Measurements from ENCODE around the gene REV3L. TPM values are rescaled to one million over a fixed set of nuclear protein-coding genes. Genes with fewer than 3 reads are reported as not detected.

REV3L gene
- total RNA-seq, 4 donors from 2014 or later = 40.7 to 84.1 (median 52.6) TPM

DNA sequence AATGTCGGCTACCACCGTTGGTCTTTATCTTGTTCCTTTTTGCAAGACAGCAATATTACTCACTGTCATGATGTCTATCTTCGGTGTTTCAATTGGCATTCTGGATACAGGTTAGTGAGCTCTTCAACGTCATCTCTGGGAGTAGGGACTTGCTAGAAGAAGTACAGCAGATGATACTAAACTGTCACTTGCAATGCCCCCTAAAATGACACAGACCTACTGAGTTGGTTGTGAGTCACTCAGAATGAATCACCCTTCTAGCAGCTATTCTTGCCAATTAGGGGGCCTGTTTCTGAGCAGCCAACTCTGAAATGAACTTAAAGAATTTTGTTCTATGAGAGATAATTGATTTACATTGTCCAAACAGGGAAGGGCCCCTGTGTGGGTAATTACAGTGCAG lies 219.2 kb downstream of the REV3L start:
- Histone ChIP-seq H3K27ac (no peak overlapping the region), H3K27me3 (no peaks in the 10 kb centered on the region), H3K4me3 (no peak overlapping the region), H3K9me3 (no peaks in the 10 kb centered on the region), H3K4me1 (peaks cover 0 to 38% (median 8%) of the 10 kb centered on the region in 3 donors), H3K36me3 (peaks cover 0 to 39% of the 10 kb centered on the region in 2 donors)
- WGBS, 2 donors (ENCODE audit: low coverage in 1 of 2) = 61 to 75% methylated on average over 4 of the region's 4 CpGs
- no peak for TF ChIP-seq CTCF (IDR thresholded peaks at IDR 0.05)
- TF ChIP-seq EP300 (IDR thresholded peaks at IDR 0.05) = no peak
- no peak for TF ChIP-seq POLR2AphosphoS5 (IDR thresholded peaks at IDR 0.05)
- no peak for TF ChIP-seq POLR2A (IDR thresholded peaks at IDR 0.05)
- no peak for ATAC-seq

GRCh38 chr6:111260570-111261298 lies 222.3 kb downstream of the REV3L start:
- Histone ChIP-seq H3K9me3 (no peaks in the 10 kb centered on the region), H3K4me3 (peak overlapping the region in 1 of 2 donors; percentile 87), H3K27ac (no peak overlapping the region), H3K27me3 (no peaks in the 10 kb centered on the region), H3K36me3 (peaks cover 0 to 19% of the 10 kb centered on the region in 2 donors), H3K4me1 (peaks cover 0 to 32% (median 8%) of the 10 kb centered on the region in 3 donors)
- 88 to 93% methylated on average over 5 to 9 of the region's 12 CpGs for WGBS, 2 donors (ENCODE audit: low coverage in 1 of 2)
- TF ChIP-seq CTCF (IDR thresholded peaks at IDR 0.05) (no peak), EP300 (IDR thresholded peaks at IDR 0.05) (no peak), POLR2A (IDR thresholded peaks at IDR 0.05) (no peak), POLR2AphosphoS5 (IDR thresholded peaks at IDR 0.05) (no peak)
- no peak for ATAC-seq

DNA sequence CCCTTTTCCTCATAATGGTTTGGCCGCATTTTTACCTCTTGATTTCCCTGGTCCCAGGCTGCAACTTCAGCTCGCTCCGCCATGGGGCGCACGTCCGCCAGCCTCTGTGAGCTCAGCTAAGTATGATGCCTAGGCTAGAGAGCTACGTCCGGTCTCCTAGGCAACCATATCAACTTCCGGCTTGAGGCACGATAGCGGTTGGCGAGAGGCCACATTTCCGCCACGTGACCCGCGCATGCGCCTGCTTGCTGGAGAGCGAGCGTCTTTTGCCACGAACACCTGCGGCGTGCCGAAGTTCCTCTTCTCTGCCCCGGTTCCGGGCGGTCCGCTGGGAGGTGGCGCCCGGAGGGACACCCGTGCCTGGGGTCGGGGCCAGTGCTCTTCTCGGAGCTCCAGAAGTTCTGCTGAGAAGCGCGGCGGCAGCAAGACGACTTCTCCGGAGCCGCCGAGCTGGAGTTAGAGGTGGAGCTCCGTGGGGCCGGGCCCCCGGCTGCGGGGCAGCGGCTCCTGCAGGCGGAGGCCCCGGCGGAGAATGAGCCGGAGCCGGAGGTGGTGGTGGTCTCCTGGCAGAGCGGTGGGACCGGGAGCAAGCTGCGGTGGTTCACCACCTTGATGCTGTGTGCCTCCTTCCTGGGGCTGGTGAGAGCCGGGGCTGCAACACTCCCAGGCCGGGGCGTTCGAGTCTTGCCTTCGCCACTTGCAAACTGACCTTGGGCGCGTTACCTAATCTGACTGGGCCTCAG lies 223.8 kb downstream of the REV3L start:
- peak overlapping the region; percentile 57 to 87 for H3K4me3 ChIP-seq
- TF ChIP-seq CTCF (IDR thresholded peaks at IDR 0.05) = peak; percentile 88 to 99 (median 95)
- peak; percentile 65 to 69 for TF ChIP-seq POLR2A (IDR thresholded peaks at IDR 0.05)
- TF ChIP-seq EP300 (IDR thresholded peaks at IDR 0.05) = no peak
- TF ChIP-seq POLR2AphosphoS5 (IDR thresholded peaks at IDR 0.05) = peak; percentile 85
- H3K27me3 ChIP-seq = peaks cover 8% of the 10 kb centered on the region
- peaks cover 0 to 6% of the 10 kb centered on the region in 2 donors for H3K36me3 ChIP-seq
- 1% methylated on average over 14 to 15 of the region's 59 CpGs for WGBS, 2 donors (ENCODE audit: low coverage in 1 of 2)
- ATAC-seq = peak; percentile 99
- peaks cover 0 to 32% (median 8%) of the 10 kb centered on the region in 3 donors for H3K4me1 ChIP-seq
- H3K9me3 ChIP-seq = no peaks in the 10 kb centered on the region
- peak overlapping the region; percentile 39 to 93 (median 90) for H3K27ac ChIP-seq

- Histone ChIP-seq H3K27ac (peak overlapping the region in 3 of 4 donors; percentile 90 to 93 (median 90)), H3K4me1 (peaks cover 0 to 32% (median 8%) of the 10 kb centered on the region in 3 donors), H3K9me3 (no peaks in the 10 kb centered on the region), H3K27me3 (peaks cover 14% of the 10 kb centered on the region), H3K36me3 (no peaks in the 10 kb centered on the region), H3K4me3 (peak overlapping the region; percentile 11 to 87)
- TF ChIP-seq POLR2AphosphoS5 (IDR thresholded peaks at IDR 0.05) (no peak), EP300 (IDR thresholded peaks at IDR 0.05) (no peak), CTCF (IDR thresholded peaks at IDR 0.05) (no peak), POLR2A (IDR thresholded peaks at IDR 0.05) (no peak)
- ATAC-seq = no peak
- 10 to 18% methylated on average over 18 of the region's 18 CpGs for WGBS, 2 donors (ENCODE audit: low coverage in 1 of 2)
Measured at GRCh38 chr6:111258615-111259088, 224.4 kb downstream of the REV3L start.
